Thyroid gland (tissue), 4 donors: Measurements from ENCODE around the gene CCDC24. TPM values are rescaled to one million over a fixed set of nuclear protein-coding genes. Genes with fewer than 3 reads are reported as not detected.

Experiments
- DNase-seq, 2 donors: peaks; one replicate each; pipeline ENCODE4 v3.0.0-alpha.2; 2019
- H3K27ac ChIP-seq, 3 donors: fragments of 200-600 bp; sonication (generic); 1 replicate in 2 of 3; 2 replicates in 1 of 3; pipeline ENCODE4 v1.5.1; 2016 to 2019; ENCODE audit warnings: mild to moderate bottlenecking in 1 of 3, moderate library complexity in 1 of 3
- H3K27me3 ChIP-seq: fragments of 200-600 bp; sonication (generic); one replicate; pipeline ENCODE4 v1.5.1; 2019
- H3K36me3 ChIP-seq, 2 donors: fragments of 200-600 bp; sonication (generic); one replicate each; pipeline ENCODE4 v1.5.1; 2016 to 2019
- H3K4me1 ChIP-seq, 2 donors: fragments of 200-600 bp; sonication (generic); one replicate each; pipeline ENCODE4 v1.5.1; 2017 to 2019
- H3K4me3 ChIP-seq, 3 donors: fragments of 200-600 bp; sonication (generic); replicated peaks in 1 of 3; 1 replicate in 2 of 3; 2 replicates in 1 of 3; pipeline ENCODE4 v1.5.1; 2016; ENCODE audit warnings: mild to moderate bottlenecking in 1 of 3
- H3K9me3 ChIP-seq: fragments of 200-600 bp; sonication (generic); one replicate; pipeline ENCODE4 v1.5.1; 2017
- POLR2A ChIP-seq, 2 donors: fragments of 450-650 bp; IDR thresholded peaks; one replicate each; pipeline ENCODE4 v1.6.1; 2017; ENCODE audit warnings: antibody characterized with exemption in 2 of 2, mild to moderate bottlenecking in 2 of 2, moderate library complexity in 1 of 2
- WGBS, 2 donors: methylation state at CpG; one replicate each; pipeline ENCODE4 v1.1.5; 2017; 5-methylcytosine and 5-hydroxymethylcytosine counted together
- intact Hi-C: fragments of 100-400 bp; cut with DNase I; formaldehyde crosslinking; loops from one replicate; pipeline ENCODE4 v1.15.1; 2023
- total RNA-seq, 4 donors: library from RNA; depleted of rRNA; stranded (reverse); fragments of >200 nt; gene quantifications; one replicate each; pipeline ENCODE4 v1.2.3, GENCODE V29; 2016
- TF ChIP-seq, protein P1 (sequence below), 6 experiments: fragments of 200-600 bp in 3 of 6; fragments of 450-650 bp in 3 of 6; sonication (generic) in 3 of 6; IDR thresholded peaks; one replicate each; pipeline ENCODE4 v1.5.1; 2016 to 2019; ENCODE audit warnings: antibody characterized with exemption in 6 of 6, mild to moderate bottlenecking in 2 of 6, inconsistent platforms in 1 of 6, moderate library complexity in 1 of 6

Gene CCDC24
- total RNA-seq, 4 donors from 2014 or later: 8.0 to 25.4 (median 11.7) TPM

DNA sequence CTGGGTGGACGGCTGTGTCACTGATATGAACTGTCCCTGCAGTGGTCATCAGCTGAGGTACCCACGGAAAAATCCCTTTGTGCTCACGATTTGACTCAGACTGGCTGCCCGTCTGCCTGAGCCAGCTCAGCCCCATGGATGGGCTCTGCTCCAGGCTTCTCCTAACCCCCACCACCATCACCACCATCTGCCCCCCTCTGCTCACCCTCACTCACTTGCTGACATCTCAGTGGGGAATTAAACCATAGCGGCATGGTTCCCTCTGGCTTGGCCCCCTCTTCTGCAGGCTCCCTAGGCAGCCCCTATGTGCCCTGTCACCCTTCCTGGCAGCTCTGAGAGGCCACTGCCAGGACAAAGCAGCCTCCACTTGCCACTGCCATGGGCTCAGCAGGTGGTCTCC is 22.6 kb downstream of the CCDC24 start:
- Histone ChIP-seq H3K27me3 (no peaks in the 10 kb centered on the region), H3K4me3 (no peak overlapping the region), H3K9me3 (no peaks in the 10 kb centered on the region), H3K4me1 (no peaks in the 10 kb centered on the region), H3K36me3 (no peaks in the 10 kb centered on the region), H3K27ac (no peak overlapping the region)
- 83 to 86% methylated on average over 5 of the region's 5 CpGs for WGBS, 2 donors
- intact Hi-C loops: no loop called here
- no peak for DNase-seq
- no peak for TF ChIP-seq POLR2A (IDR thresholded peaks at IDR 0.05)
- TF ChIP-seq, protein P1, sequence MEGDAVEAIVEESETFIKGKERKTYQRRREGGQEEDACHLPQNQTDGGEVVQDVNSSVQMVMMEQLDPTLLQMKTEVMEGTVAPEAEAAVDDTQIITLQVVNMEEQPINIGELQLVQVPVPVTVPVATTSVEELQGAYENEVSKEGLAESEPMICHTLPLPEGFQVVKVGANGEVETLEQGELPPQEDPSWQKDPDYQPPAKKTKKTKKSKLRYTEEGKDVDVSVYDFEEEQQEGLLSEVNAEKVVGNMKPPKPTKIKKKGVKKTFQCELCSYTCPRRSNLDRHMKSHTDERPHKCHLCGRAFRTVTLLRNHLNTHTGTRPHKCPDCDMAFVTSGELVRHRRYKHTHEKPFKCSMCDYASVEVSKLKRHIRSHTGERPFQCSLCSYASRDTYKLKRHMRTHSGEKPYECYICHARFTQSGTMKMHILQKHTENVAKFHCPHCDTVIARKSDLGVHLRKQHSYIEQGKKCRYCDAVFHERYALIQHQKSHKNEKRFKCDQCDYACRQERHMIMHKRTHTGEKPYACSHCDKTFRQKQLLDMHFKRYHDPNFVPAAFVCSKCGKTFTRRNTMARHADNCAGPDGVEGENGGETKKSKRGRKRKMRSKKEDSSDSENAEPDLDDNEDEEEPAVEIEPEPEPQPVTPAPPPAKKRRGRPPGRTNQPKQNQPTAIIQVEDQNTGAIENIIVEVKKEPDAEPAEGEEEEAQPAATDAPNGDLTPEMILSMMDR (IDR thresholded peaks at IDR 0.05): no peak

DNA sequence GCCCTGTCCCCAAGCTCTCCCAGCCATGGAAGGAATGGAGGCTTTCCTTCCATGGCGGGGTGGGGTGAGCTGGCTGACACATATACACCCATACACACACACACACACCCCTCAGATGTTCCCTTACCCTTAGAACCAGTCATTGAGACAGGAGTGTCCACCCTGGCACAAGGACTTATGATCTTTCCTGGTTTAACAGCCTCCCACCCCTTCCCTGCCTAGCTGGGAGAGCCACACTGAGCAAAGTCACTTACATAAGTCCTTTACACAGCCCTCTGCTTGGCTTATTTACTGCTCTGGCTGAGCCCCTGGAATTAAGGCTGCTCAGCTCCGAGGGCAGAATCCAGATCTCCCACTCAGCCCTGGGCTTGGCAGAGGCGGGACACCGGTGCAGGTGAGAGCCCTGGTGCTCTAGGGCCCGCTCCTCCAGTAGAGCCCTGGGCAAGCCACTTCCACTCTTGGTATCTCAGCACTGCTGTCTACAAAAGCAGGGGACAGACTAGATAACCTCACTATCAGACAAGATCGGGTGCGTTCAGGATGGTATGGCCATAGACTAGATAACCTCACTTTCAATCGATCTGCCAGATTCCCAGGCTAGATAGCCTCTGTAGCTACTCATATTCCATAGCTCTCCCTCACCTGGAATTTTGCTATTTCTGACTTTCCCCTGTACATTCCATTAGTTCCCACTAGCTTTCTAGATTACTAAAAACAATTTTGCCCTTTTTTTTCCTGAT is 23.1 kb downstream of the CCDC24 start:
- TF ChIP-seq, protein P1 (IDR thresholded peaks at IDR 0.05): no peak
- no peak for TF ChIP-seq POLR2A (IDR thresholded peaks at IDR 0.05)
- Histone ChIP-seq H3K27ac (no peak overlapping the region), H3K9me3 (no peaks in the 10 kb centered on the region), H3K4me1 (no peaks in the 10 kb centered on the region), H3K4me3 (no peak overlapping the region), H3K27me3 (no peaks in the 10 kb centered on the region), H3K36me3 (no peaks in the 10 kb centered on the region)
- intact Hi-C loops: no loop called here
- WGBS, 2 donors: 71 to 77% methylated on average over 7 to 8 of the region's 8 CpGs
- no peak for DNase-seq

DNA sequence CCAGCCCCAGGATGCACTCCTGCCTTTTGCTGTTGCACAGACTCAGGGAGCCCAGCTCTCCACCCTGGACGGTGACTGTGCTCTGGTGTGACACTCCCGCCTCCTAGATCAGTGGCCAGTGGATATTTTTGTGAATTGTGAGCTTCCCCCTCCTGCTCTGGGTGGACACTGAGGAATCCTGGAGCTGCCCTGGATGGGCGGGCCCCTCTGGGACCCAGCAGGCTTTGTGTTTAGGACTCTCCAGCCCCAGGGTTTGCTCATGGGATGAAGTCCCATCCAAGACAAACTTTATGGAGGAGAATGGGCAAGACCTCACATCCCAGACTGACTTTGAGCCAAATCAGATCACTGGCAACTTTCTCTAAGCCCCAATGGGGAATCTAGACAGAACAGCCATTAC is 23.8 kb downstream of the CCDC24 start:
- Histone ChIP-seq H3K27me3 (no peaks in the 10 kb centered on the region), H3K36me3 (no peaks in the 10 kb centered on the region), H3K9me3 (no peaks in the 10 kb centered on the region), H3K27ac (no peak overlapping the region), H3K4me1 (no peaks in the 10 kb centered on the region), H3K4me3 (no peak overlapping the region)
- DNase-seq: no peak
- no peak for TF ChIP-seq POLR2A (IDR thresholded peaks at IDR 0.05)
- TF ChIP-seq, protein P1 (IDR thresholded peaks at IDR 0.05): no peak
- 74 to 75% methylated on average over 3 of the region's 3 CpGs for WGBS, 2 donors
- intact Hi-C loops: no loop called here

DNA sequence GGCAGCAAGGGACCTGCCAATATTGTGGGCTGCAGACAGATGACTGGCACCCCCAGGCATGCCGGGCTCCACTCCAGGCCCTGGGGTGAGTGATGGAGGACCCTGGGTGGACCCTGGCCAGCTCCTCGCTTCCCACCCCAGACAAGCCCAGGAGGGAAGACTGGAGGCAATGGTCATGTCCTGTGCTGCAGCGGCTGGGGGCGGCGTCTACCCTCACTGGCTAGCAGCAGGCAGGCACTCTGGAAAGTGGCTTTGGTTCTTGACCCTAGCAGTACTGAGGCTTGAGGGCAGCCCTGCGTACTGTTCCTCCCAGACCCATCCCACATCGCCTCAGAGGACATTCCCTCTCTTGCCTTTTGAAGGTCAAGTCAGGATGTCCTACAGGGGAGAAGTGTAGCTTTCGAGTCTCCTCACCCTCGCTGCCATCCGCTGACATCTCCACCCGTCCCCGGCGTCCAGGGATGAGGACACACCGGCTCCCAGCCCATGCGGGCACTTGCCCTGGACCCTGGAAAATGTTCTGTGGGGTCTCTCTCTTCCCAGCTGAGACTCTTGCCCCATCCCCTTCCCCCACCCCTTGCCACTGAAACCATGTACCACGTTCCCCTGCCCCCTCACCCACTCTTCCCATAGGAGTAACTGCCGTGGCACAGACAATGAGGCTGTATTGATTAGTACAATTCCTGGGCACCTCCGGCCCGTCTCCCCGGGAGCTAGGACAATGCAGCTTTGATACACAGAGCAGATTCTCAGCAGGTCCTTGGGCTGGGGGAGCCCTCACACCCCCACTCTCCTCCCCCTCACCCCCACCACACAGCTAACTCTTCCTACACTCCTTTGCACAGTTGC is 24.9 kb downstream of the CCDC24 start:
- no peak for TF ChIP-seq POLR2A (IDR thresholded peaks at IDR 0.05)
- TF ChIP-seq, protein P1 (IDR thresholded peaks at IDR 0.05): no peak
- no peaks in the 10 kb centered on the region for H3K9me3 ChIP-seq
- no peak overlapping the region for H3K27ac ChIP-seq
- no peaks in the 10 kb centered on the region for H3K4me1 ChIP-seq
- no peak overlapping the region for H3K4me3 ChIP-seq
- DNase-seq: no peak
- whole genome bisulfite sequencing, 2 donors: 94% methylated on average over 18 to 19 of the region's 20 CpGs
- intact Hi-C loops: no loop called here
- H3K36me3 ChIP-seq: no peaks in the 10 kb centered on the region
- no peaks in the 10 kb centered on the region for H3K27me3 ChIP-seq

DNA sequence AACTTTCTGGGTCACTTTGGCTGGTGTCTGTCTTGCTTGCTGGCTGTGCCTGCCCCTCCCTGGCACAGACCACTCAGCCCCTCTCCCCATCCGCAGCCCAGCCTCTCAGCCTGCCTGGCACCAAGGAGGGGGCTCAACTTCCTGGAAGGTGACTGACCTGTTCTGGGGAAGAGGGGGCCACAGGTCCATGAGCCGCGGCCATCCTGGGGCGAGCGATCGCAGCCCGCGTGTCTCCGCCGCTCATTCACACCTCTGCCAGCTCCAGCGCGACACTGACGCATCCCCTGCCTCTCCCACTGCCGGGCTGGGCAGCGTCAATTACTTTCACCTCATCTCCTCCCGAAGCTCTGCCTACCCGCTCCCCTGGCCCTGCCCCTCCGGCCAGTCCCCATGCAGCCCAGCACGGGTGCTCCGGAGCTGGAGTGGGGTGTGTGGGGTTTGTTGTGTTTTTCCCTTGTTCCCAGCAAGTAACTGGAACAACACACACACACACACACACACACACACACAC is 25.5 kb downstream of the CCDC24 start:
- Histone ChIP-seq H3K27ac (no peak overlapping the region), H3K4me1 (no peaks in the 10 kb centered on the region), H3K9me3 (no peaks in the 10 kb centered on the region), H3K4me3 (no peak overlapping the region), H3K27me3 (no peaks in the 10 kb centered on the region), H3K36me3 (no peaks in the 10 kb centered on the region)
- TF ChIP-seq POLR2A (IDR thresholded peaks at IDR 0.05): no peak
- TF ChIP-seq, protein P1 (IDR thresholded peaks at IDR 0.05): no peak
- no peak for DNase-seq
- intact Hi-C loops: no loop called here
- 89 to 93% methylated on average over 17 to 18 of the region's 20 CpGs for WGBS, 2 donors
